ENCODE results near the gene UNC13B. TPM values are rescaled to one million over a fixed set of nuclear protein-coding genes. Genes with fewer than 3 reads are reported as not detected.

The UNC13B gene
- total and polyA plus RNA-seq, 2 of the 13 experiments (the other 11 are each of a cell fraction or from before 2014, with no cell fraction given), result 14.0 to 18.3 TPM

- no peak for TF ChIP-seq UBTF (CRISPR knock-in tag; IDR thresholded peaks at IDR 0.05)
- no peak for TF ChIP-seq ZBTB4 (CRISPR knock-in tag; IDR thresholded peaks at IDR 0.05; ENCODE audit: borderline replicate concordance)
- TF ChIP-seq MAFF (IDR thresholded peaks at IDR 0.05; ENCODE audit: low read depth, low read length), result no peak
- TF ChIP-seq ELF3 (CRISPR knock-in tag; IDR thresholded peaks at IDR 0.05), result no peak
- TF ChIP-seq CBX1 (IDR thresholded peaks at IDR 0.05; ENCODE audit: low read depth), result no peak
- TF ChIP-seq MAFG (CRISPR knock-in tag; IDR thresholded peaks at IDR 0.05), result no peak
Observed at GRCh38 chr9:35426627-35427026, 264.8 kb downstream of the UNC13B start (continued).

- Histone ChIP-seq H3K27ac (ENCODE audit: extremely low read length, insufficient read depth, low read length) (no peak overlapping the region), H3K4me2 (ENCODE audit: low read depth, low read length) (no peak overlapping the region), H3K27me3 (ENCODE audit: control insufficient read depth in 1 of 2, insufficient read depth in 2 of 2, low read length in 2 of 2) (no peaks in the 10 kb centered on the region), H3K4me1 (ENCODE audit: insufficient read depth, low read length) (peaks cover 17% of the 10 kb centered on the region; the same call in 1 of the 2 replicates), H3K9ac (ENCODE audit: insufficient read depth, low read depth, low read length) (no peak overlapping the region), H3K79me2 (ENCODE audit: insufficient read depth, low read length) (no peaks in the 10 kb centered on the region), H3K4me3 (replicated peaks in 1 of 3; ENCODE audit: insufficient read depth in 1 of 3, low read depth in 2 of 3, low read length in 3 of 3) (no peak overlapping the region), H2AFZ (ENCODE audit: low read length) (no peak overlapping the region), H3K36me3 (replicated peaks in 1 of 2; ENCODE audit: control insufficient read depth in 1 of 2, insufficient read depth in 2 of 2, low read length in 2 of 2) (no peaks in the 10 kb centered on the region), H4K20me1 (ENCODE audit: insufficient read depth, low read length) (no peaks in the 10 kb centered on the region), H3K9me3 (ENCODE audit: low read length) (no peaks in the 10 kb centered on the region)
- no peak for FAIRE-seq
- no peak for DNase-seq (ENCODE audit: low spot score)
- intact Hi-C loops (cut with micrococcal nuclease; ENCODE audit: unreplicated experiment) (no loop called here), in situ Hi-C loops (cut with HindIII; ENCODE audit: extremely low pct_ligation_motif_present, low pct_unique_long_range_greater_than_20kb) (no loop called here)
- no TSS peak for BruUV-seq (replicated peaks)
- 41% methylated on average over 1 of the region's 1 CpG for WGBS (ENCODE audit: low lambda C conversion rate)
- ChIA-PET CTCF (ENCODE audit: low intra/inter-chr PET ratio, low total read pairs) (no interaction called here), POLR2A (no interaction called here)
- ATAC-seq, result no peak
- TF ChIP-seq ZNF318 (CRISPR knock-in tag; IDR thresholded peaks at IDR 0.05) (no peak), NR0B2 (CRISPR knock-in tag; IDR thresholded peaks at IDR 0.05) (no peak)
Observed at GRCh38 chr9:35431467-35431866, 269.7 kb downstream of the UNC13B start.
